K562 (cell line): ENCODE data around the gene MYCBP. TPM values are rescaled to one million over a fixed set of nuclear protein-coding genes. Genes with fewer than 3 reads are reported as not detected.

Experiments
- ATAC-seq: fragments of 200-7000 bp; cut with Tn5 transposase; 3 replicates; pipeline ENCODE4 v1.9.1; 2020; ENCODE audit warnings: moderate library complexity
- Bru-seq: library from RNA; stranded (reverse); fragments of 400-500 nt; gene quantifications from one replicate; lab custom pipeline; 2021; lab: Mats Ljungman, UMichigan
- BruChase-seq, 2 experiments: library from RNA; stranded (reverse); fragments of 400-500 nt; gene quantifications; one replicate each; lab custom pipeline; 2021; lab: Mats Ljungman, UMichigan
- BruUV-seq: library from RNA; stranded (reverse); fragments of 400-500 nt; replicated peaks from 2 replicates; lab custom pipeline; 2021; lab: Mats Ljungman, UMichigan
- CTCF ChIA-PET: fragments of 300-600 bp; formaldehyde crosslinking; extraction: SDS; loops from one replicate; lab custom pipeline; 2021; ENCODE audit warnings: low intra/inter-chr PET ratio; lab: Yijun Ruan, JAX
- POLR2A ChIA-PET: fragments of 300-600, 350-650 bp; sonication (Branson Sonifier 250); formaldehyde crosslinking; extraction: SDS; loops from one replicate; lab custom pipeline; 2021; ENCODE audit warnings: antibody characterized with exemption, inconsistent platforms; lab: Yijun Ruan, JAX
- DNase-seq, 4 experiments: peaks; one replicate each; pipeline versions ENCODE4 v3.0.0 to v3.0.0-alpha.2; 2011 to 2018; ENCODE audit warnings: low spot score in 3 of 4, mixed read lengths in 3 of 4; ENCODE audit errors: extremely low read depth in 1 of 4
- FAIRE-seq: peaks from 2 replicates; lab custom pipeline; 2011; peaks lifted over from hg19 to GRCh38; lab: Jason Lieb, UNC
- H2AFZ ChIP-seq: 2 replicates; pipeline ENCODE4 v1.6.0; 2011; ENCODE audit warnings: low read depth, low read length, control low read depth, inconsistent platforms
- H3K27ac ChIP-seq: fragments of 200-600 bp; 3 replicates; pipeline ENCODE4 v1.8.0; 2011; ENCODE audit warnings: low read depth, mild to moderate bottlenecking, control low read depth, inconsistent platforms, low read length, moderate library complexity, mixed read lengths; ENCODE audit errors: extremely low read depth
- H3K27me3 ChIP-seq, 2 experiments: fragments of 300-600 bp in 1 of 2; 2 replicates in 1 of 2; 3 replicates in 1 of 2; pipeline versions ENCODE4 v1.6.0 to v1.8.0; 2011; ENCODE audit warnings: inconsistent platforms in 2 of 2, low read length in 2 of 2, mild to moderate bottlenecking in 1 of 2, mixed read lengths in 1 of 2, moderate library complexity in 1 of 2; ENCODE audit not compliant: control insufficient read depth in 2 of 2, insufficient read depth in 2 of 2
- H3K36me3 ChIP-seq: fragments of 300-600 bp; 3 replicates; pipeline ENCODE4 v1.8.0; 2011; ENCODE audit warnings: mild to moderate bottlenecking, low read length, inconsistent platforms; ENCODE audit not compliant: control insufficient read depth, insufficient read depth
- H3K4me1 ChIP-seq, 2 experiments: fragments of 200-600 bp in 1 of 2; replicated peaks in 1 of 2; 2 replicates in 1 of 2; 3 replicates in 1 of 2; pipeline versions ENCODE4 v1.5.1 to v1.8.0; 2011; ENCODE audit warnings: inconsistent platforms in 2 of 2, low read length in 2 of 2, mild to moderate bottlenecking in 1 of 2, mixed read lengths in 1 of 2, moderate library complexity in 1 of 2; ENCODE audit not compliant: control insufficient read depth in 2 of 2, insufficient read depth in 2 of 2
- H3K4me2 ChIP-seq: 2 replicates; pipeline ENCODE4 v1.6.1; 2011; ENCODE audit warnings: low read length, control low read depth, inconsistent platforms, mixed read lengths; ENCODE audit not compliant: insufficient read depth
- H3K4me3 ChIP-seq: fragments of 200-600 bp; sonication (generic), shearing (Covaris generic); 2 replicates; pipeline ENCODE4 v1.5.1; 2016; ENCODE audit warnings: control low read depth, inconsistent platforms
- H3K79me2 ChIP-seq: fragments of 200-600 bp; 3 replicates; pipeline ENCODE4 v1.8.0; 2011; ENCODE audit warnings: low read length, inconsistent platforms; ENCODE audit not compliant: control insufficient read depth, insufficient read depth
- H3K9ac ChIP-seq, 2 experiments: 2 replicates each; pipeline versions ENCODE4 v1.6.0 to v1.6.1; 2011; ENCODE audit warnings: low read depth in 2 of 2, low read length in 2 of 2, control low read depth in 1 of 2, inconsistent platforms in 1 of 2, mild to moderate bottlenecking in 1 of 2, mixed read lengths in 1 of 2; ENCODE audit not compliant: insufficient read depth in 1 of 2
- H3K9me1 ChIP-seq: one replicate; pipeline ENCODE4 v1.6.0; 2011; ENCODE audit warnings: inconsistent platforms, mild to moderate bottlenecking, low read length, moderate library complexity; ENCODE audit not compliant: control insufficient read depth, insufficient read depth
- H3K9me3 ChIP-seq: replicated peaks from 2 replicates; pipeline ENCODE4 v1.5.1; 2011; ENCODE audit warnings: low read depth, low read length, inconsistent platforms; ENCODE audit not compliant: control insufficient read depth, insufficient read depth
- H4K20me1 ChIP-seq: replicated peaks from 2 replicates; pipeline ENCODE4 v1.6.1; 2011; ENCODE audit warnings: low read length, inconsistent platforms, mixed read lengths; ENCODE audit not compliant: control insufficient read depth, insufficient read depth
- CCNT2 ChIP-seq: IDR thresholded peaks from 2 replicates; pipeline ENCODE4 v1.6.1; 2011; ENCODE audit warnings: borderline replicate concordance, low read depth, mild to moderate bottlenecking, moderate library complexity, mixed read lengths, low read length; ENCODE audit not compliant: insufficient read length; ENCODE audit errors: extremely low read depth
- HDAC2 ChIP-seq: fragments of 450-650 bp; IDR thresholded peaks from 2 replicates; pipeline ENCODE4 v1.6.1; 2016; ENCODE audit warnings: mild to moderate bottlenecking
- NFRKB ChIP-seq: fragments of 450-650 bp; IDR thresholded peaks from 2 replicates; pipeline ENCODE4 v1.6.1; 2016; ENCODE audit warnings: low read depth
- PPARD ChIP-seq: fragments of 250-450 bp; sonication (Bioruptor Pico); IDR thresholded peaks from 2 replicates; pipeline ENCODE4 v1.8.0; 2022; ENCODE audit warnings: inconsistent platforms, mild to moderate bottlenecking, moderate library complexity
- RNF2 ChIP-seq: sonication (generic); IDR thresholded peaks from 2 replicates; pipeline ENCODE4 v1.6.1; 2016
- ZNF174 ChIP-seq: fragments of 250-450 bp; sonication (Bioruptor Pico); IDR thresholded peaks from 2 replicates; pipeline ENCODE4 v1.4.0; 2020; ENCODE audit warnings: mild to moderate bottlenecking
- ZNF699 ChIP-seq: fragments of 250-450 bp; sonication (Bioruptor Pico); IDR thresholded peaks from 2 replicates; pipeline ENCODE4 v1.8.0; 2021; ENCODE audit warnings: mild to moderate bottlenecking, moderate library complexity; ENCODE audit not compliant: insufficient replicate concordance
- WGBS: fragments of 100-300 bp; shearing (Covaris generic); methylation state at CpG from one replicate; pipeline ENCODE4 v1.1.6; 2016; ENCODE audit warnings: low coverage, mixed read lengths; ENCODE audit not compliant: insufficient coverage; ENCODE audit errors: missing lambda C conversion rate; 5-methylcytosine and 5-hydroxymethylcytosine counted together
- in situ Hi-C: fragments of 300-500 bp; cut with MboI; formaldehyde crosslinking; loops from 4 replicates; pipeline ENCODE4 v1.15.0; 2018; ENCODE audit warnings: inconsistent platforms, mixed read lengths
- intact Hi-C: fragments of 100-400 bp; cut with micrococcal nuclease; formaldehyde crosslinking; loops from 2 replicates; pipeline ENCODE4 v1.14.2; 2022
- long read RNA-seq, 3 experiments: library from polyadenylated mRNA in 2 of 3; library from RNA in 1 of 3; unstranded in 2 of 3; stranded (forward) in 1 of 3; transcript quantifications; one replicate each; pipeline ENCODE4 v2.0.0, GENCODE V29; 2019 to 2022
- polyA minus RNA-seq, 3 experiments: library from RNA; depleted of rRNA, polyadenylated mRNA; stranded (reverse); fragments of >200 nt; gene quantifications; 2 replicates each; pipeline ENCODE4 v1.2.3, GENCODE V29; 2011
- polyA plus RNA-seq, 8 experiments: library from polyadenylated mRNA; depleted of rRNA in 4 of 8; stranded (reverse) in 5 of 8; unstranded in 3 of 8; fragments of >200 nt; fragmentation: Nextera tagmentation in 2 of 8; fragmentation: Illumina TruSeq in 1 of 8; extraction: Ambion mirVana in 2 of 8; extraction: Trizol in 1 of 8; gene quantifications; 2 replicates each; pipeline versions ENCODE4 v1.2.1 to v1.2.3, GENCODE V29; 2011 to 2014; ENCODE audit warnings: inconsistent platforms in 1 of 8, missing spikeins in 1 of 8
- total RNA-seq, 7 experiments: library from RNA; depleted of rRNA in 6 of 7; stranded (reverse); fragments of >200 nt in 6 of 7; fragmentation: Illumina TruSeq in 2 of 7; extraction: Trizol in 2 of 7; gene quantifications; 2 replicates each; pipeline versions ENCODE4 v1.2.1 to v1.2.3, GENCODE V29; 2011 to 2021; ENCODE audit warnings: low replicate concordance in 1 of 7
- TF ChIP-seq, protein P1 (sequence below), 2 experiments: fragments of 450-650 bp in 1 of 2; IDR thresholded peaks; 2 replicates each; pipeline ENCODE4 v1.6.1; 2011 to 2017; ENCODE audit warnings: low read depth in 2 of 2, antibody characterized with exemption in 1 of 2, borderline replicate concordance in 1 of 2, low read length in 1 of 2, mild to moderate bottlenecking in 1 of 2, mixed read lengths in 1 of 2; ENCODE audit not compliant: control insufficient read depth in 1 of 2
- TF ChIP-seq, protein P2 (sequence below): fragments of 450-650 bp; IDR thresholded peaks from 2 replicates; pipeline ENCODE4 v1.6.1; 2016

MYCBP gene
- total RNA-seq (2011; cell fraction: chromatin; rRNA removed; ENCODE audit: low replicate concordance), result 4.2 and 8.4 TPM in 2 replicates
- 4.3 and 4.8 TPM in 2 replicates for total RNA-seq (2011; cell fraction: nucleolus; rRNA removed)
- 12.2 and 25.1 TPM in 2 replicates for total RNA-seq (2011; cell fraction: nucleoplasm; rRNA removed)
- total RNA-seq (2014; rRNA removed), result 32.3 and 33.5 TPM in 2 replicates
- 76.2 and 86.3 TPM in 2 replicates for total RNA-seq (2014; rRNA removed; fragmentation: Illumina TruSeq; extraction: Trizol)
- 43.9 and 49.6 TPM in 2 replicates for total RNA-seq (2015; rRNA removed; fragmentation: Illumina TruSeq; extraction: Trizol)
- total RNA-seq (2021), result 78.9 and 92.3 TPM in 2 replicates
- polyA plus RNA-seq (2011; rRNA removed), result 61.3 and 72.9 TPM in 2 replicates
- 28.2 and 58.9 TPM in 2 replicates for polyA plus RNA-seq (2011; cell fraction: cytosol; rRNA removed)
- 14.8 and 26.1 TPM in 2 replicates for polyA plus RNA-seq (2011; cell fraction: nucleus; rRNA removed)
- polyA plus RNA-seq (2012), result 40.5 and 51.2 TPM in 2 replicates
- 64.4 and 71.2 TPM in 2 replicates for polyA plus RNA-seq (2014; fragmentation: Illumina TruSeq; extraction: Trizol)
- 100 to 1,000 TPM; 227 to 253 TPM for polyA plus RNA-seq (2014; fragmentation: Nextera tagmentation; extraction: Ambion mirVana)
- 51.4 and 53.7 TPM in 2 replicates for polyA plus RNA-seq (2014; rRNA removed)
- 47.8 and 54.5 TPM in 2 replicates for polyA minus RNA-seq (2011; rRNA and poly(A)+ RNA removed)
- 16.3 and 23.9 TPM in 2 replicates for polyA minus RNA-seq (2011; cell fraction: cytosol; rRNA and poly(A)+ RNA removed)
- polyA minus RNA-seq (2011; cell fraction: nucleus; rRNA and poly(A)+ RNA removed), result 3.2 and 8.7 TPM in 2 replicates
- percentile 80 among the genes with signal in this experiment for Bru-seq, nascent RNA
- BruChase-seq, experiment 1, labeled RNA remaining after a 2-hour chase, result percentile 86 among the genes with signal in this experiment
- percentile 88 among the genes with signal in this experiment for BruChase-seq, experiment 2, labeled RNA remaining after a 6-hour chase
- long read RNA-seq, experiment 1, transcript MYCBP-201 (5 exons, 2,818 nt), result major isoform, 124 of 160 reads
- long read RNA-seq, experiment 1, transcript MYCBP-203 (4 exons, 750 nt), result minor isoform, 6 of 160 reads
- long read RNA-seq, experiment 1, transcript MYCBP-204 (4 exons, 819 nt), result minor isoform, 21 of 160 reads
- long read RNA-seq, experiment 1, partial matches to known transcripts, result 5 of 160 reads
- long read RNA-seq, experiment 1, other reads (novel, unspliced or antisense), result 4 of 160 reads
- long read RNA-seq, experiment 2, transcript MYCBP-204 (4 exons, 819 nt), result minor isoform, 9 of 99 reads
- long read RNA-seq, experiment 2, transcript MYCBP-201 (5 exons, 2,818 nt), result major isoform, 49 of 99 reads
- long read RNA-seq, experiment 2, partial matches to known transcripts, result 2 of 99 reads
- long read RNA-seq, experiment 2, other reads (novel, unspliced or antisense), result 37 of 99 reads
- long read RNA-seq, experiment 3, transcript MYCBP-201 (5 exons, 2,818 nt), result major isoform, 87 of 104 reads
- long read RNA-seq, experiment 3, transcript MYCBP-203 (4 exons, 750 nt), result minor isoform, 6 of 104 reads
- long read RNA-seq, experiment 3, partial matches to known transcripts, result 1 of 104 reads
- long read RNA-seq, experiment 3, other reads (novel, unspliced or antisense), result 7 of 104 reads

GRCh38 chr1:38873027-38873969, at the start of gene MYCBP:
MYCBP (minus strand) TSS chr1:38873348; CDS start chr1:38873305, 43 bp downstream.
- intact Hi-C loops (no loop called here), in situ Hi-C loops (no loop called here)
- peak; percentile 97 for FAIRE-seq
- ChIA-PET POLR2A (interaction anchor here (0.7 to 2.6 kb wide), 7 partner anchors 12 to 202 kb away, joined by 3 to 12 read pairs (median 4); partner anchors contain the start of genes NDUFS5 and RRAGC), CTCF (no interaction called here)
- H2AFZ ChIP-seq, result peak within 1 kb of the TSS; percentile 93
- no peaks in the 10 kb centered on the region for H3K27me3 ChIP-seq
- no peaks in the 10 kb centered on the region for H3K9me3 ChIP-seq
- H3K9ac ChIP-seq, result peak within 1 kb of the TSS; percentile 77 to 99
- H3K79me2 ChIP-seq, result peaks cover 23% of the 10 kb centered on the region
- peaks cover 6% of the 10 kb centered on the region; the same call in 2 of the 3 replicates for H3K36me3 ChIP-seq
- peak; percentile 98 for ATAC-seq
- no peaks in the 10 kb centered on the region for H4K20me1 ChIP-seq
- peak; percentile 98 to 99 (median 98) for DNase-seq
- peak within 1 kb of the TSS; percentile 59 for H3K4me3 ChIP-seq
- peaks cover 7 to 20% of the 10 kb centered on the region in 2 experiments; a peak in 4 of 5 replicates for H3K4me1 ChIP-seq
- H3K27ac ChIP-seq, result peak within 1 kb of the TSS; percentile 68
- BruUV-seq, result TSS peak; percentile 88
- 1% methylated on average over 66 of the region's 69 CpGs for WGBS
- peak within 1 kb of the TSS; percentile 94 for H3K4me2 ChIP-seq
- H3K9me1 ChIP-seq, result no peaks in the 10 kb centered on the region
- TF ChIP-seq, protein P1, sequence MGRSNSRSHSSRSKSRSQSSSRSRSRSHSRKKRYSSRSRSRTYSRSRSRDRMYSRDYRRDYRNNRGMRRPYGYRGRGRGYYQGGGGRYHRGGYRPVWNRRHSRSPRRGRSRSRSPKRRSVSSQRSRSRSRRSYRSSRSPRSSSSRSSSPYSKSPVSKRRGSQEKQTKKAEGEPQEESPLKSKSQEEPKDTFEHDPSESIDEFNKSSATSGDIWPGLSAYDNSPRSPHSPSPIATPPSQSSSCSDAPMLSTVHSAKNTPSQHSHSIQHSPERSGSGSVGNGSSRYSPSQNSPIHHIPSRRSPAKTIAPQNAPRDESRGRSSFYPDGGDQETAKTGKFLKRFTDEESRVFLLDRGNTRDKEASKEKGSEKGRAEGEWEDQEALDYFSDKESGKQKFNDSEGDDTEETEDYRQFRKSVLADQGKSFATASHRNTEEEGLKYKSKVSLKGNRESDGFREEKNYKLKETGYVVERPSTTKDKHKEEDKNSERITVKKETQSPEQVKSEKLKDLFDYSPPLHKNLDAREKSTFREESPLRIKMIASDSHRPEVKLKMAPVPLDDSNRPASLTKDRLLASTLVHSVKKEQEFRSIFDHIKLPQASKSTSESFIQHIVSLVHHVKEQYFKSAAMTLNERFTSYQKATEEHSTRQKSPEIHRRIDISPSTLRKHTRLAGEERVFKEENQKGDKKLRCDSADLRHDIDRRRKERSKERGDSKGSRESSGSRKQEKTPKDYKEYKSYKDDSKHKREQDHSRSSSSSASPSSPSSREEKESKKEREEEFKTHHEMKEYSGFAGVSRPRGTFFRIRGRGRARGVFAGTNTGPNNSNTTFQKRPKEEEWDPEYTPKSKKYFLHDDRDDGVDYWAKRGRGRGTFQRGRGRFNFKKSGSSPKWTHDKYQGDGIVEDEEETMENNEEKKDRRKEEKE (IDR thresholded peaks at IDR 0.05; ENCODE audit: borderline replicate concordance in 1 of 2, control insufficient read depth in 1 of 2, low read depth in 2 of 2, low read length in 1 of 2), result no peak
- TF ChIP-seq ZNF174 (no peak), CCNT2 (peak; percentile 89), ZNF699 (CRISPR knock-in tag) (no peak), RNF2 (no peak), NFRKB (no peak), HDAC2 (no peak), PPARD (CRISPR knock-in tag) (no peak)
- TF ChIP-seq, protein P2, sequence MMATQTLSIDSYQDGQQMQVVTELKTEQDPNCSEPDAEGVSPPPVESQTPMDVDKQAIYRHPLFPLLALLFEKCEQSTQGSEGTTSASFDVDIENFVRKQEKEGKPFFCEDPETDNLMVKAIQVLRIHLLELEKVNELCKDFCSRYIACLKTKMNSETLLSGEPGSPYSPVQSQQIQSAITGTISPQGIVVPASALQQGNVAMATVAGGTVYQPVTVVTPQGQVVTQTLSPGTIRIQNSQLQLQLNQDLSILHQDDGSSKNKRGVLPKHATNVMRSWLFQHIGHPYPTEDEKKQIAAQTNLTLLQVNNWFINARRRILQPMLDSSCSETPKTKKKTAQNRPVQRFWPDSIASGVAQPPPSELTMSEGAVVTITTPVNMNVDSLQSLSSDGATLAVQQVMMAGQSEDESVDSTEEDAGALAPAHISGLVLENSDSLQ, result peak; percentile 68
